Activated naive CD8-positive, alpha-beta T cell treated with anti-CD3 and anti-CD28 coated beads, Interleukin-2, amount 10 ng/mL, durations not matched to agents 7 days and 5 days (primary cell): Measurements from ENCODE around the gene KCNH8. TPM values are rescaled to one million over a fixed set of nuclear protein-coding genes. Genes with fewer than 3 reads are reported as not detected.

Experiments used
- ATAC-seq: fragments of 150-1000 bp; cut with Tn5 transposase; one replicate; pipeline ENCODE4 v1.10.0; 2021; ENCODE audit warnings: low read depth, moderate library complexity
- POLR2A ChIA-PET: fragments of 350-600 bp; sonication (Branson Sonifier 250); formaldehyde crosslinking; loops from one replicate; lab custom pipeline; 2021; ENCODE audit warnings: antibody characterized with exemption; lab: Charles Lee
- DNase-seq: peaks from one replicate; pipeline ENCODE4 v3.0.0; 2021
- H3K27ac Mint-ChIP-seq: one replicate; pipeline ENCODE4 v1.8.0; 2022; ENCODE audit warnings: mild to moderate bottlenecking, mixed read lengths
- H3K27me3 Mint-ChIP-seq: one replicate; pipeline ENCODE4 v1.8.0; 2022; ENCODE audit warnings: mild to moderate bottlenecking, moderate library complexity, mixed read lengths
- H3K36me3 Mint-ChIP-seq: one replicate; pipeline ENCODE4 v1.8.0; 2021; ENCODE audit warnings: mild to moderate bottlenecking, mixed read lengths
- H3K4me1 Mint-ChIP-seq: one replicate; pipeline ENCODE4 v1.8.0; 2021; ENCODE audit warnings: mixed read lengths
- H3K4me3 Mint-ChIP-seq: one replicate; pipeline ENCODE4 v1.8.0; 2022; ENCODE audit warnings: mild to moderate bottlenecking, moderate library complexity, mixed read lengths
- H3K9me3 Mint-ChIP-seq: one replicate; pipeline ENCODE4 v1.8.0; 2021; ENCODE audit warnings: mixed read lengths
- total RNA-seq, 2 experiments: library from RNA; stranded (reverse); gene quantifications; one replicate each; pipeline ENCODE4 v1.2.3, GENCODE V29; 2021

The KCNH8 gene
- total RNA-seq, 2 experiments from 2014 or later = not detected

DNA sequence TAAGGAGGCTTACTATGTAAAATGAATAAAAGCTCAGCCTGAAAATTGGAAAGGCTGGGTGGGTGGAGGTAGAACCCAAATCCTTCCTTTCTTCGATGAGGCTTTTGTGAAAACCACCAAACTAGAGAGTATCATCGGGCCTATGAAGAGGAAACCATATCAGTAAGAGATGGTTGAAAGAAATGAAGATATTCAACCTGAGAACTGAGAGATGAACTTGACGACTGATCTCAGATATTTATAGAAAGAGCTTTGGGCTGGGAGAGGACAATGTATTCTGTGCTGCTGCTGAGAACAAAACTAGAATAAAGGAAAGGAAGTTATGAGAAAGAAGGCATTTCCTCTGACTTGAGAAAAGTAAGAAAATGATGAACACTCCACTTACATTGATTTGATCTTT lies 236.6 kb downstream of the KCNH8 start:
- POLR2A ChIA-PET = no interaction called here
- H3K4me3 Mint-ChIP-seq = no peak overlapping the region
- H3K9me3 Mint-ChIP-seq = no peaks in the 10 kb centered on the region
- DNase-seq (no peak), ATAC-seq (no peak)
- H3K27ac Mint-ChIP-seq = no peak overlapping the region
- H3K36me3 Mint-ChIP-seq = no peaks in the 10 kb centered on the region
- no peaks in the 10 kb centered on the region for H3K4me1 Mint-ChIP-seq
- no peaks in the 10 kb centered on the region for H3K27me3 Mint-ChIP-seq

DNA sequence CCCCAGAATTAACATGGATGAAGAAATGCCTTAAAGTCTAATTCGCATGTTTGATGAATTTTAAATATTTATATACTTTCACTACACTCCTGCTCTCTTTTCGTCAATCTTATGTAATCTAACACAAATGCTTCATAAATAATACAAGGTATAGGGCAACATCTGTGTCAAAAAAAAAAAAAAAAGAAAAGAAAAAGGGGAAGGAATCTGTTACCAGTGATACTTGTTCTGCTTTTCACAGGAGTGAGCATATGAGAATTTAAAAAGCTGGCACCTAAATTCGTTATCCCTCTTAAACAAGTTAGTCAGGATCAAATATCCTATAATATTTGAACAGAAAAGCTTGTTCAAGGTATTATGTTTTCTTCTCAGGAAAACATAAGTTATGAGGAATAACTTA lies 243.8 kb downstream of the KCNH8 start:
- Mint-ChIP-seq H3K27ac (no peak overlapping the region), H3K9me3 (no peaks in the 10 kb centered on the region), H3K4me3 (no peak overlapping the region), H3K4me1 (no peaks in the 10 kb centered on the region), H3K27me3 (no peaks in the 10 kb centered on the region), H3K36me3 (no peaks in the 10 kb centered on the region)
- ATAC-seq = no peak
- DNase-seq = no peak
- POLR2A ChIA-PET = no interaction called here

DNA sequence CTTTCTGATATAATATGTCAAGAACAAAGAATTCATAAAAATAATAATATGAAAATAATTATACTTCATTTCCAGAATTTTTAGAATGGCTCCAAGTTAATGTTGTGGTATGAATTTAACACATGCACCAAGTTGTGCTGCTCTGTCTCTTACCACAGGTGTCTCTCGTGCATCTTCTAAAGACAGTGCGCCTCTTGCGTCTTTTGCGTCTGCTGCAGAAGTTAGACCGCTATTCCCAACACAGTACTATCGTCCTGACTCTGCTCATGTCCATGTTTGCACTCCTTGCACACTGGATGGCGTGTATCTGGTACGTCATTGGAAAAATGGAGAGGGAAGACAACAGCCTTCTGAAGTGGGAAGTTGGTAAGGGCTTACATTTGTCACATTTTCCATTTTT lies 246.6 kb downstream of the KCNH8 start:
- Mint-ChIP-seq H3K4me1 (no peaks in the 10 kb centered on the region), H3K27me3 (no peaks in the 10 kb centered on the region), H3K4me3 (no peak overlapping the region), H3K9me3 (no peaks in the 10 kb centered on the region), H3K36me3 (no peaks in the 10 kb centered on the region), H3K27ac (no peak overlapping the region)
- ATAC-seq (no peak), DNase-seq (no peak)
- POLR2A ChIA-PET = no interaction called here

DNA sequence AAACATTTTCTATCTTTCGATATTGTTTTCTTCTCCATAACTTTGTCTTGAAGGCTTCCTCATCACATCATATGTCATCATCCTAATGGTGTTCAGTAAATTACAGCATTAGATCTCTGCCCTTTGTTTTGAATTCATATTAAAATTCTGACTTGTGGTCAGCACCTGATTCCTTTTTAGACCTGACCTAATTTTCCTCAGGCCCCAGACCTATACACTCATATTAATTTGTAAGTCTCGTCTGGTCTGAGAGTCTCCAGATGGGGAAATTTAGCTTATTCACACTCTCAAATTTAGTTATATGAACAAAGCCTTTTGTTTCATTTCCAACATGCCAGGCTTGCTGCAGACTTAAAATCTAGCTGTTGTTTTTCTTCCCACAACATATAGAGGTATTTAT lies 248.4 kb downstream of the KCNH8 start:
- H3K27me3 Mint-ChIP-seq = no peaks in the 10 kb centered on the region
- H3K4me3 Mint-ChIP-seq = no peak overlapping the region
- H3K4me1 Mint-ChIP-seq = no peaks in the 10 kb centered on the region
- no peaks in the 10 kb centered on the region for H3K36me3 Mint-ChIP-seq
- H3K9me3 Mint-ChIP-seq = no peaks in the 10 kb centered on the region
- POLR2A ChIA-PET = no interaction called here
- H3K27ac Mint-ChIP-seq = no peak overlapping the region
- DNase-seq (no peak), ATAC-seq (no peak)

DNA sequence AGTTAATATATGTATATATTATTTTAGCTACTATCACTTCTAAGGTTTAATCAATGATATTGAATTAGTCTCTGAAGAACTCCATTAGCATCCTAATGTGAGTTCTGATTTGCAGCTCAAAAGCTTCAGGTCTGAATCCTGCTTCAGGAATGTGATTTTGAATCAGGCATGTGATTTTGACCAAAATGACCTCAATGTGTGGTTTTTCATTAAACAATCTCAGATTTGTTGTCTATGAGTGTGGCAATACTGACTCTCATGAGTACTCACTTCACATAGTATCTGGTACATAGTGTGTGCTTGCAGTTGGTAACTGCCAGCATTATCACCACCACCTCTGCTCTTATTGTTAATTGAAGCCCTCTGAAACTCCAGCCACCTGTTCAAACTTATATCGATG lies 251.0 kb downstream of the KCNH8 start:
- DNase-seq = no peak
- no peak overlapping the region for H3K27ac Mint-ChIP-seq
- ATAC-seq = no peak
- H3K9me3 Mint-ChIP-seq = no peaks in the 10 kb centered on the region
- H3K4me1 Mint-ChIP-seq = no peaks in the 10 kb centered on the region
- no peaks in the 10 kb centered on the region for H3K36me3 Mint-ChIP-seq
- H3K4me3 Mint-ChIP-seq = no peak overlapping the region
- POLR2A ChIA-PET = no interaction called here
- no peaks in the 10 kb centered on the region for H3K27me3 Mint-ChIP-seq

DNA sequence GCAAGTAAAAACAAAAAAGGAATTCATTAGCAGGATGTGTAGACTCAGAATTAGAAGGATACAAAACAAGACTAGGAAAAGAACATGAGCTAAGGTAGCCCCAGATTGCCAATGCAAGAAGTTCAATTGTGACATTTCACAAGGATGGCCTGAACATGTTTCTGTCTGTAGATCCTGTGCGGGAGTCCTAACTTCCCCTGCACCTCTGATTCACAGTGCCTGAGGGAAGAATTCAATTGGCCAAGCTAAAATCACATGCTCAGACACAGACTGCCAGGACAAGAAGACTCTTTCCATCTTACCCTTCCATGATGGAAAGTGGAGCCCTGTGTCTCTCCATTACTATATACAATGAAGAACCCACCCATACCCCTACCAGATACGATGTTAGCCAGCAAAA lies 251.5 kb downstream of the KCNH8 start:
- H3K9me3 Mint-ChIP-seq = no peaks in the 10 kb centered on the region
- no peaks in the 10 kb centered on the region for H3K36me3 Mint-ChIP-seq
- no peaks in the 10 kb centered on the region for H3K27me3 Mint-ChIP-seq
- H3K4me1 Mint-ChIP-seq = no peaks in the 10 kb centered on the region
- no peak for DNase-seq
- POLR2A ChIA-PET = no interaction called here
- no peak overlapping the region for H3K27ac Mint-ChIP-seq
- no peak overlapping the region for H3K4me3 Mint-ChIP-seq
- no peak for ATAC-seq

DNA sequence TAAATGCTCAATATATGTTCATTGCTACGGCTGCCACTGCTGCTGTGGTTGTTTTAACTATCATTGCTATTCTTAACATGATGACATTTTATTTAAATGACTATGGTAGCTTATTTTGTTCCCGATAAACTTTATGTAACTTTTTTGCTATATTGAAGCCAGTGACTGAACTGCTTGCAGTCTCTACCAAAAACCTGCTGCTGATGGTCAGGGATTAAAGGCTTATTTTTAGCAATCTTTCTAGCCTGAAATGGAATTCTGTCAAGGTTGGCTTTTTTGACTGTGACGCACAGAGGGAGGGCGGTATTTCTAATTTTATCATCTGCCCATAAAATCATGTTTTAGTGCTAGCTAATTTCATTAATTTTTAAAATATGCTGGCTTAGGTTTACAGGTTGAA lies 271.8 kb downstream of the KCNH8 start:
- Mint-ChIP-seq H3K9me3 (no peaks in the 10 kb centered on the region), H3K27ac (no peak overlapping the region), H3K36me3 (no peaks in the 10 kb centered on the region), H3K27me3 (peaks cover 5% of the 10 kb centered on the region), H3K4me1 (peaks cover 2% of the 10 kb centered on the region), H3K4me3 (no peak overlapping the region)
- POLR2A ChIA-PET = no interaction called here
- DNase-seq (no peak), ATAC-seq (no peak)

DNA sequence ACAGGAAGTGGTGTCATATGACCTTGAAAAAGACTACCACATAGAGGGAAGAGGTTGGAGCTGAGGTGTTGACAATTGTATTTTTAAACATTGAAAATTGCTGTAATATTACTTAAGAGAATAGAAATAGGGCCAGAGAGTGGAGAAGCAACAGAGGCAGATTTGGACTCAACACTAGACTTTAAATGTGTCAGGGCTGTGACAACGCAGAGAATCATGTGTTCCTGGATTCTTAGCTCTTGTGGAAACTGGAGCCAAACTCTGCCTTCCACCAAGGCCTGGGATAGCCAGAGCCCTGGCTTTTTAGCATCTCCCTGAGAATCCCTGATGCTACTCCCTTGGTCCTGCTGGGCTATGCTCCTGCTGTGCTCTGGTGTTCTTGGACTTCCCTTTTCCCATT lies 277.5 kb downstream of the KCNH8 start:
- Mint-ChIP-seq H3K27ac (peak overlapping the region; percentile 35), H3K4me3 (peak overlapping the region; percentile 2), H3K36me3 (no peaks in the 10 kb centered on the region), H3K9me3 (peaks cover 5% of the 10 kb centered on the region), H3K4me1 (peaks cover 16% of the 10 kb centered on the region), H3K27me3 (no peaks in the 10 kb centered on the region)
- no peak for ATAC-seq
- POLR2A ChIA-PET = no interaction called here
- no peak for DNase-seq

DNA sequence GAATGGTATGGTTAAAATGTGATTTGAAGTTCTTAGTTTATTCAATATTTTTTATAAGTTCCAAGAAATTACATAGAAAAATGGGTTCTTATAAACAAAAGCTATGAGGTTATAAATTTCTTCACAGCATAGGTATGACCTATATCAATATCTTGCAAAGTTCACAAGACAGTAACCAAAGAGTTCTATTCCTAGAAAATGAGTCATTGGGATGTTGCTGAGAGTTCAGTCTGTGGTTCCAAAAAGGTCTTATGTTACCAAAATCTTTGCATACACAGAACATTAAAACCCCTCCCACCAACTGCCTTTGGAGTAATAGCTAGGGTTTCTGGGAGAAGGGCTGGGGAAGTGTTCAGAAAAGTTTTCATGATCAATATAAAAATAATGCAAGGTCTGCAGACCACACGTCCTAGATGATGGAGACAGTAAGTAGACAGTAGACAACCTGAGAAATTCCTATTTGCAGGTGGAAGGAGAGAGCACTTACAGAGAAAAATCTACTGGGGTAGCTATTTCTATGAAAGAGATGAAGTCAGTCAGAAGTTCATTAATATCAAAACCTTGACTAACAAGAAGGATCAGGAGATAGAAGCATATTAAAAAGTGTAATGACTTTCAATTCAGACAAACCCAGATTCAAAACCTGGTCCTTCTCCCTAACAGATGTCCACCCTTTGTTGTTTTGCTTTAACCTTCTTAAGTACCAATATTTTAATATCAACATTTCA lies 279.3 kb downstream of the KCNH8 start:
- Mint-ChIP-seq H3K27me3 (no peaks in the 10 kb centered on the region), H3K27ac (no peak overlapping the region), H3K9me3 (peaks cover 5% of the 10 kb centered on the region), H3K4me1 (peaks cover 16% of the 10 kb centered on the region), H3K36me3 (no peaks in the 10 kb centered on the region), H3K4me3 (no peak overlapping the region)
- POLR2A ChIA-PET = no interaction called here
- ATAC-seq (peak; percentile 80), DNase-seq (no peak)

DNA sequence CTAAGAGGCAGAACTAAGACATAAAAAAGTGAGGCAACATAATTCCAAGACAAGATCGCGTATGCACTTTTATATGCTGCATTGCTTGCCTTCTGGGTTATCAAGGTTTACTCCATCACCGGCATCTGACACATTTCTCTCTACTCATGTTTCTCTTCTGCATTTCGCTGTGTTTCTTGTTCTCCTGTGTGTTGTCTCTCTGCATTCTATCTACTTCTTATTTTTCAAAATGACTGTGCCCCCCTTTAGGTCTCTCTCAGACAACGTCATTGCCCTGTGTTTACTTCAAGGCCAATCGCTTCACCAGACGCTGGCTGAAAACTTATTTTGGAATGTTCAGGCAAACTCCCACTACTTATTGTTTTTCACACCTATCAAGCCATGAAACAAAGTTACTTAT lies 280.4 kb downstream of the KCNH8 start:
- H3K36me3 Mint-ChIP-seq = no peaks in the 10 kb centered on the region
- POLR2A ChIA-PET = no interaction called here
- ATAC-seq (no peak), DNase-seq (no peak)
- H3K9me3 Mint-ChIP-seq = peaks cover 5% of the 10 kb centered on the region
- H3K27ac Mint-ChIP-seq = no peak overlapping the region
- peaks cover 16% of the 10 kb centered on the region for H3K4me1 Mint-ChIP-seq
- no peak overlapping the region for H3K4me3 Mint-ChIP-seq
- no peaks in the 10 kb centered on the region for H3K27me3 Mint-ChIP-seq

DNA sequence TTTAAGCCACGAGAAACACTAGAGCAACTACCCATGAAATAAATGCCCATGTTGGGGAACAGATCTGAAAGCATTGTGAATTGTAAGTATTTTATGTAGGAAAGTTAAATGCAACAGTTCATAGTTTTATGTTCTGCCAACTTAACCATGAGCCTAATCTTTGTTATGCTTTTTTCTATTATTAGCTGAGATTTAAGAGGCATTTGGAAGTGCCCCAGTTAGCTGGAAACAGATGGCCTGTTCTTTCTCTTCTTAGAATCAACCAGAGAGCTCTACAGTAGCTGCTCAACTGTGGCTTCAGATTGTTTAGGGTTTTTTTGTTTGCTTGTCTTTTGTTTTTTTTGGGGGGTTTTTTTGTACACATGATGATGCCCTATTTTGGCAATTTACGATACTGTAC lies 284.4 kb downstream of the KCNH8 start:
- POLR2A ChIA-PET = no interaction called here
- peaks cover 1% of the 10 kb centered on the region for H3K4me1 Mint-ChIP-seq
- DNase-seq = no peak
- H3K9me3 Mint-ChIP-seq = no peaks in the 10 kb centered on the region
- no peak for ATAC-seq
- H3K27me3 Mint-ChIP-seq = peaks cover 6% of the 10 kb centered on the region
- no peak overlapping the region for H3K27ac Mint-ChIP-seq
- no peak overlapping the region for H3K4me3 Mint-ChIP-seq
- H3K36me3 Mint-ChIP-seq = no peaks in the 10 kb centered on the region

DNA sequence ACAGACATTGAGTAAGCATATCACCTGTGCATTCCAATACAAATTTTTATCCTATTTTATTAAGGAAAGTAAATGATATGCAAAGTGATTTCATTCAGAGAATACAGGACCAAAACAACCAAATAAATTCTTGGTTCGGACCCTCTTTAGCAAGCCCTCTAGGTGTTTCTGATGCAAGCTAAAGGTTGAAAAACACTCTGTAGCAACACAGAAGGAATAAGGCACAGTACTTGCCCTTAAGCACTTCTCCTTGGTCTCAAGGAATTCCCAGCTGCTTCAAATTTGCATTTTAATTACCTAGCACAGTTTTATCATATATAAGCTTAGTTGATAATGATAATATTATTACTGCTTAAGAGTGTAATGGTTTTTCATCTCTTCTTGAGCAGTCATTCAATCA lies 288.4 kb downstream of the KCNH8 start:
- no peaks in the 10 kb centered on the region for H3K4me1 Mint-ChIP-seq
- no peak overlapping the region for H3K27ac Mint-ChIP-seq
- no peaks in the 10 kb centered on the region for H3K9me3 Mint-ChIP-seq
- ATAC-seq = no peak
- H3K36me3 Mint-ChIP-seq = no peaks in the 10 kb centered on the region
- POLR2A ChIA-PET = no interaction called here
- no peak overlapping the region for H3K4me3 Mint-ChIP-seq
- DNase-seq = no peak
- H3K27me3 Mint-ChIP-seq = peaks cover 9% of the 10 kb centered on the region

DNA sequence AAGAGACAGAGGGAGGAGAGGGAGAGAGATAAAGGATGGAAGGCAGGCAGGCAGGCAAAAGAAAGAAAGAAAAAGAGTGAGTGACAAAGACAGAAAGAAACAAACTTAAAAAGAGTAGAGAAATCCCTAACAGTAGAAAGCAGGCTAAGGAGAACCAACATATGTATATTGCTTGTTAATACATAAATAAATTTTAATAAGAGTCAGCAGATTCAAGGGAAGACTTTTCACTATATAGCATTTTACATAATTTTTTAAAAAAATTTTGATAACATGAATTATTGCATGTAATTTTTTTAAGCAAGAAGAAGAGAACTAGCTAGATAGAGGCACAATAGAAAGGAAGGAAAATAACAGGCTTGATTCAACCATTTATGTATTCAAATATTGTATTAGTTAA lies 291.6 kb downstream of the KCNH8 start:
- POLR2A ChIA-PET = no interaction called here
- Mint-ChIP-seq H3K4me1 (no peaks in the 10 kb centered on the region), H3K4me3 (no peak overlapping the region), H3K27ac (peak overlapping the region; percentile 33), H3K27me3 (peaks cover 6% of the 10 kb centered on the region), H3K9me3 (no peaks in the 10 kb centered on the region), H3K36me3 (no peaks in the 10 kb centered on the region)
- ATAC-seq (no peak), DNase-seq (no peak)

DNA sequence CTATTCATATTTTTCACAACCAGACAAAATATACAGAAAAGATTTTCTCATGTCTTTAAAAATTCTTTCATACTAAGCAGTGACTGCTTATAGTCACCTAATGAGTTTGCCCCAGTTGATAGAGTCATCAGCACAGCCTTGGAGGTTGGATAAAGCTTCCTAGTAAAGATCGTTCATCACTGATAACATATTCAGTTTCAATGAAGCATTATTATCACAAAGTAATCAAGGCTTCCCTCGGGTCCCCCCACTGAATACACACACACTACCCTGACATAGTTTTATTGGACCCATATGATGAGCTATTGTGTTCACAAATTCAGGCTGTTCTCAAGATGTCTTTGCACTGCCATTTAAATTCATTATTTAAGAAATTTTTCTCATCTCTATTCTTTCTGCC lies 297.8 kb downstream of the KCNH8 start:
- ATAC-seq (no peak), DNase-seq (no peak)
- Mint-ChIP-seq H3K4me1 (peaks cover 7% of the 10 kb centered on the region), H3K4me3 (peak overlapping the region; percentile 63), H3K36me3 (no peaks in the 10 kb centered on the region), H3K9me3 (no peaks in the 10 kb centered on the region), H3K27ac (peak overlapping the region; percentile 60), H3K27me3 (peaks cover 5% of the 10 kb centered on the region)
- POLR2A ChIA-PET = no interaction called here

DNA sequence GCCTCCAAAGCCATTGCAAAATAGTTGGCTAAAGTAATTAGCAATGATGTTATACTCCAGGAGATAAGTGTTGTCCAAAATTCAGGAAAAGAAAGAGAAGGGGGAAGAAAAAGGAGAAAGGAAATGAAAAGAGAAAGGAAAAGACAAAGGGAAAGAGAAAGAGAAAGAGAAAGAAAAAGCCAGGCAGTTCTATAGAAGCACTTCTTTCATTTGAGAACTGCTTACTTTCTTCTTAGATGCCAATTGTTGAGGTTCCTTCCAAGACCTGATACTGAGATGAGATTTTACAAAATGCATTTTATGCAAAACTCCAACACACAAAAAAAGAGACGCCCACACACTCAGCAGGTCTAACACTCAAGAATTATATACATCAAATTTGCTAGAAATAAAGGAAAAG lies 298.4 kb downstream of the KCNH8 start:
- Mint-ChIP-seq H3K9me3 (no peaks in the 10 kb centered on the region), H3K4me1 (peaks cover 7% of the 10 kb centered on the region), H3K27ac (peak overlapping the region; percentile 60), H3K27me3 (peaks cover 2% of the 10 kb centered on the region), H3K36me3 (no peaks in the 10 kb centered on the region), H3K4me3 (peak overlapping the region; percentile 63)
- POLR2A ChIA-PET = no interaction called here
- ATAC-seq (peak; percentile 30), DNase-seq (no peak)
